HG03066 (cell line): ENCODE results near the gene TEKT5.
"Not testable (repeated sequence)": the region's sequence is repeated elsewhere in the genome, so short reads cannot be mapped to it uniquely, and the experiment has no call there.

Experiments used
- ATAC-seq: cut with Tn5 transposase; IDR thresholded peaks from one replicate; pipeline ENCODE4 v1.9.1; 2021; ENCODE audit warnings: low read depth; ENCODE audit not compliant: unreplicated experiment

Gene TEKT5

GRCh38 chr16:10637337-10638037 is 57.2 kb downstream of the TEKT5 start:
- ATAC-seq = no peak

- no peak for ATAC-seq
Measured at GRCh38 chr16:10635365-10636021, 59.2 kb downstream of the TEKT5 start.

GRCh38 chr16:10633429-10633828 is 61.3 kb downstream of the TEKT5 start:
- ATAC-seq = not testable (repeated sequence)

DNA sequence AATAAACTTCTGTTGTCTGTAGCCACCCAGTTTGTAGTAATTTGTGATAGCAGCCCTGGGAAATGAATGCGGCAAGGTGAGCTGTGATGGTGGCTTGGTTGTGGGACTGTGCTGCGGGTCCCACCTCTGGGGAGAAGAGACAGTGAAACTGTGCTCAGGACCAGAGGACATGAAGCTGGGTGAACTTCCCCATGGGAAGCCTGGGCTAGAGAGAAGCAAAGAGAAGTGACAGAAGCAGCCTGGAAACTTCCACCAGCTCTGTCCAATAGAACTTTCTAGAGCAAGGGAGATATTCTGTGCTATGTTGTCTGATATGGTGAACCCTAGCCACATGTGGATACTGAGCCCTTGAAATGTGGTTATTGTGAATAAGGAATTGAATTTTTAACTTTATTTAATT is 62.8 kb downstream of the TEKT5 start:
- no peak for ATAC-seq

- ATAC-seq = no peak
Measured at GRCh38 chr16:10629592-10629963, 65.2 kb downstream of the TEKT5 start.

GRCh38 chr16:10625595-10626357 is 69.0 kb downstream of the TEKT5 start:
- ATAC-seq = no peak

DNA sequence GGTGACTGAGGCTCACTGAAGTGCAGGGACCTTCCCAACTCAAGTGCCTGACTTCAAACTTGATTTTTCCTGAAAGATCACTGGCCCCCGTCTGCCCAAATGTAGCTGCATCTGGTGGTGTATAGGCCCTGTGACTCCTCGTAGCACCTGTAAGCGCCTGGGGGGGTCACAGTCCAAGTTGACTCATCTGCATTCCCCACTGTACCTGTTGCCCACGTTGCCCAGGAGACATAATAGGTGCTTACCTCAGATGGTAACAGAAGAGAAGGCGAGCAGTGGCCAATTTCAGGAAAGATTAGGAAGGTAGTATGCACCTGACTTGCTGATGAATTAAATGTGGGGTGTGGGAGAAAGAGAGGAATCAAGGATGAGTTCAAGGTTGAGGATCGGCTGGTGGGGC is 70.2 kb downstream of the TEKT5 start:
- ATAC-seq = no peak

DNA sequence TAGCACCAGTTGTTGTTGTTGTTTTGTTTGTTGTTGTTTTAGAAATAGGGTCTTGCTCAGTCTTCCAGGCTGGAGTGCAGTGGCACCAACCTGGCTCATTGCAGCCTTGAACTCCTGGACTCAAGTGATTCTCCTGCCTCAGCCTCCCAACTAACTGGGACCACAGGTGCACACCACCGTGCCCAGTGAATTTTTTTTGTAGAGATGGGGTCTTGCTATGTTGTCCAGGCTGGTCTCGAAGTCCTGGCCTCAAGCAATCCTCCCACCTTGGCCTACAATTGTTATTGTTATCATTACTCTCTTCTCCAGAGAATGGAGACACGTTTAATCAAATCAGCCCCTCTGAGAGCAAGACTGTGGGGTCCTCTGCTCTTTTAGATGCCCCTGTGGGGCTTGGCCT is 71.7 kb downstream of the TEKT5 start:
- ATAC-seq = no peak

DNA sequence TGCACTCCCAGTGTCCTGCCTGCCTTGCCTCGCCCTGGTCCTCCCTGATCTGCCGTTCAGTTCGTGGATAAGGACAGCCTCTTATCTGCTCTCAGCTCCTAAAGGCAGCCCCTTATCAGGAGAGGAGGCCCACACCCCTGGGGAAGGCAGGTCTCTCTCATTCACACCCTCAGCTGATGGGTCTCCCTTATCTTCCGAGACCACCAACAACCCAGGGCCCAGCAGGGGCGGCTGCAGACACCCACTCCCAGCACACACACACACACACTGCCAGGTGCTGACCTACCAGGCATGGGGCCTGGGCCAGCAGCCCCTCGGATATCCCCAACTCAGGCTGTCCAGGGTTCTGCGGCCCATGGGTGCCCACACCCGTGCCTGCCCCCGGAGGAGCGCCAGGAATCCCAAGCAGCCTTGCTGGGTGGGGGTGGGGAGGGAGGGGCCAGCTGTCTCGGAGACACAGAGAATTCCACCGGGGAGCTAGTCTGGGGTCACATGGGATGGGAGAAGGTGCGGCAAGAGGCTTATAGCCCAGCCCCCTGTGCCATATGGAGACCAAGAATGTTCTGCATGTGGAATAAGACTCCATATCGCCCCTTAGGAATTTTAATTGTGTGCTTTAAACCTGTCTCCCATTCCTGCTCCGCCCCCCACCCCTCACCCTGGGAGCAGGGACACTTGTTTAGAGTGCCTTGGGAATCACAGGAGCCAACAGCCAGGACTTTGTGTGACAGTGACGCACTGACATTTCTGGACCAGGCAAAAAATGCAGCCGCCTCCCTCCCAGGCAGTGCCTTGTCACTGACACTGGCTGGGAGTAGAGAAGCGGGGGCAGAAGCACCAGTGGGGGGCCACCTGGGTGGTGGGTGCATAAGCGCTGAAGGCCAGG is 72.5 kb downstream of the TEKT5 start:
- ATAC-seq = no peak

GRCh38 chr16:10621216-10621949 is 73.3 kb downstream of the TEKT5 start:
- ATAC-seq = not testable (repeated sequence)

GRCh38 chr16:10620120-10620519 is 74.6 kb downstream of the TEKT5 start:
- ATAC-seq = no peak

GRCh38 chr16:10619271-10619849 is 75.4 kb downstream of the TEKT5 start:
- ATAC-seq = no peak

- ATAC-seq = no peak
Measured at GRCh38 chr16:10618710-10619209, 76.0 kb downstream of the TEKT5 start.

- ATAC-seq = no peak
Measured at GRCh38 chr16:10617662-10618420, 76.9 kb downstream of the TEKT5 start.

- ATAC-seq = no peak
Measured at GRCh38 chr16:10616756-10617640, 77.7 kb downstream of the TEKT5 start.

DNA sequence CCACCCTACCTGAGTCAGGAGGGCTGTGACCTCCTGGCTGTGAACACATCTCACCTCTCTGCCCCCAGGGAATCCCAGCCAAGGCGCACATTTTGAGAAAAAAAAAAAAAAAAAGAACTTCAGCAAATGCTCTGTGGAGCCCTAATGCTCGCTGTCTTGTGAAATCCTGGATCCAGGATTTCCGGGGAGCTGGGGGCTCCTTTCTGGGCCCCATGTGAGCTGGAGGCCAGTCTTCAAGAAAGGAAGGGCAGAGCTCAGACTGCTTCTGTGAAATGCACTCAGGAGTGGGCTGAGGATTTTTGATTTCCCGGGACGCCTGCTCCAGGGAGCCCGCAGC is 78.3 kb downstream of the TEKT5 start:
- ATAC-seq = no peak

- ATAC-seq = no peak
Measured at GRCh38 chr16:10614685-10615084, 80.0 kb downstream of the TEKT5 start.
